AG04449 (cell line): ENCODE data around the gene CLDN1.

Source experiments
- CTCF ChIA-PET: fragments of 350-600 bp; formaldehyde crosslinking; extraction: SDS; loops from one replicate; lab custom pipeline; 2021; ENCODE audit warnings: antibody characterized with exemption; lab: Yijun Ruan, JAX
- POLR2A ChIA-PET: fragments of 400-600, 350-600 bp; formaldehyde crosslinking; extraction: SDS; loops from one replicate; lab custom pipeline; 2020; ENCODE audit warnings: antibody characterized with exemption, inconsistent platforms; lab: Yijun Ruan, JAX
- DNase-seq: peaks from one replicate; pipeline ENCODE4 v3.0.0-alpha.2; 2010; ENCODE audit warnings: low read depth, low spot score
- H3K4me3 ChIP-seq: 2 replicates; pipeline ENCODE4 v1.5.1; 2011; ENCODE audit warnings: low read depth, mild to moderate bottlenecking, control low read depth, low read length
- CTCF ChIP-seq: IDR thresholded peaks from one replicate; pipeline ENCODE4 v1.5.1; 2011; ENCODE audit warnings: mild to moderate bottlenecking, moderate library complexity, low read length, control low read depth, inconsistent platforms; ENCODE audit not compliant: insufficient read depth; ENCODE audit errors: missing control alignments

The CLDN1 gene

GRCh38 chr3:190339130-190339529, 16.9 kb upstream of the CLDN1 start:
- TF ChIP-seq CTCF = no peak
- CTCF ChIA-PET = interaction anchor here (1.2 to 9.7 kb wide), 5 partner anchors 11 to 87 kb away, joined by 3 to 107 read pairs (median 8); partner anchors contain the start of gene CLDN1
- POLR2A ChIA-PET = no interaction called here
- no peak for DNase-seq
- no peak overlapping the region for H3K4me3 ChIP-seq

- ChIA-PET CTCF (interaction anchor here (1.2 to 9.7 kb wide), 5 partner anchors 10 to 87 kb away, joined by 3 to 107 read pairs (median 8); partner anchors contain the start of gene CLDN1), POLR2A (no interaction called here)
- TF ChIP-seq CTCF = no peak
- H3K4me3 ChIP-seq = no peak overlapping the region
- no peak for DNase-seq
Measured at GRCh38 chr3:190338717-190339116, 16.5 kb upstream of the CLDN1 start.

GRCh38 chr3:190337301-190337700, 15.1 kb upstream of the CLDN1 start:
- H3K4me3 ChIP-seq = no peak overlapping the region

GRCh38 chr3:190336516-190337189, 14.4 kb upstream of the CLDN1 start:
- POLR2A ChIA-PET = no interaction called here
- CTCF ChIA-PET = interaction anchor here (0.6 to 9.7 kb wide), 8 partner anchors 8 to 114 kb away, joined by 3 to 107 read pairs (median 4); partner anchors contain the start of gene CLDN1
- no peak overlapping the region for H3K4me3 ChIP-seq
- DNase-seq = no peak
- TF ChIP-seq CTCF = no peak

More at GRCh38 chr3:190337301-190337700, 15.1 kb upstream of the CLDN1 start:
- DNase-seq = no peak
- ChIA-PET POLR2A (no interaction called here), CTCF (interaction anchor here (0.7 to 9.7 kb wide), 7 partner anchors 8 to 115 kb away, joined by 3 to 107 read pairs (median 4); partner anchors contain the start of gene CLDN1)
- no peak for TF ChIP-seq CTCF

GRCh38 chr3:190333961-190334360, 11.7 kb upstream of the CLDN1 start:
- no peak overlapping the region for H3K4me3 ChIP-seq
- no peak for DNase-seq
- ChIA-PET CTCF (interaction anchor here (0.7 to 9.7 kb wide), 6 partner anchors 9 to 131 kb away, joined by 3 to 107 read pairs (median 5); partner anchors contain the start of gene CLDN1), POLR2A (no interaction called here)
- no peak for TF ChIP-seq CTCF

GRCh38 chr3:190330936-190331734, 8.9 kb upstream of the CLDN1 start:
- no peak for DNase-seq
- ChIA-PET POLR2A (no interaction called here), CTCF (interaction anchor here (1.8 to 1.9 kb wide), 2 partner anchors 9 to 93 kb away, joined by 5 to 10 read pairs; partner anchors contain the start of gene CLDN1)
- H3K4me3 ChIP-seq = no peak overlapping the region
- TF ChIP-seq CTCF = no peak
